C1 segment of cervical spinal cord (tissue), 14 donors: Measurements from ENCODE around the gene AHCY.
"Not testable (repeated sequence)": the region's sequence is repeated elsewhere in the genome, so short reads cannot be mapped to it uniquely, and the experiment has no call there.

Experiments
- DNase-seq, 14 donors: peaks; one replicate each; lab custom pipeline; 2025; lab: John Stamatoyannopoulos, UW

The AHCY gene

GRCh38 chr20:34260208-34260942 is 42.8 kb downstream of the AHCY start:
- DNase-seq = no peak

- DNase-seq = no peak
These were observed 46.5 kb downstream of the AHCY start for GRCh38 chr20:34256629-34257124.

DNA sequence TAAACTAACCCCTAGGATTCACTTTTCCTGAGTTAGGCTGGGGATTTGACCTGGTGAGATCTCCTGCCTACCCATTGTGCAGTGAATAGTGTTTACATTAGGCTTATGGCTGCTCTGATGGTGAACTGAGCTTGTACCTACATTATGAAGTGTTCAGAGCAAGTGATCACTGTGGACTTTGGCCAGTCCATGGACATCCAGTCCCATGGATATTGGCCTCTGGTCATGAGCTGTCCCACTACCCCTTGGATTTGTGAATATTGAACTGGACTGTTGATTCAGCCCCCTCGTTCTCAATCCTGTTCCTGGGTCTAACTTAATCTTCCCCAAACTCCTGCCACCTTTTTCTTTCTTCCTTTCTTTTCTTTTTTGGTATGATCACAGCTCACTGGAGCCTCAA is 48.2 kb downstream of the AHCY start:
- DNase-seq = no peak

DNA sequence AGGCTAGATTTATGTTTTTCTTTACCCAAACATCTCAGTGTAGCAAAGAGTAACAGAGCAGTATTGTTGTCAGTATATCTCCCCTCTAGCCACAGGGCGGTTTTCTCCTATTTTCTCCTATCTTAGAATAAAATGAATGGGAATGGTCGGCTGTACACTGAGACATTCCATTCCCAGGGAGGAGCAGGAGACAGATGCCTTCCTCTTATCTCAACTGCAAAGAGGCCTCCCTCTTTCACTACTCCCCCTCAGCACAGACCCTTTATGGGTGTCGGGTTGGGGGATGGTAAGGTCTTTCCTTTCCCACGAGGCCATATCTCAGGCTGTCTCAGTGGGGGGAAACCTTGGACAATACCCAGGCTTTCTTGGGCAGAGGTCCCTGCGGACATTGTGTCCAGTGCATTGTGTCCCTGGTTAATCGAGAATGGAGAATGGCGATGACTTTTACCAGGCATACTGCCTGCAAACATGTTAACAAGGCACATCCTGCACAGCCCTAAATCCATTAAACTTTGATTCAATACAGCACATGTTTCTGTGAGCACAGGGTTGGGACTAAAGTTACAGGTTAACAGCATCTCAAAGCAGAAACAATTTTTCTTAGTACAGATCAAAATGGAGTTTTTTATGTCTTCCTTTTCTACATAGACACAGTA is 50.6 kb downstream of the AHCY start:
- DNase-seq = not testable (repeated sequence)

DNA sequence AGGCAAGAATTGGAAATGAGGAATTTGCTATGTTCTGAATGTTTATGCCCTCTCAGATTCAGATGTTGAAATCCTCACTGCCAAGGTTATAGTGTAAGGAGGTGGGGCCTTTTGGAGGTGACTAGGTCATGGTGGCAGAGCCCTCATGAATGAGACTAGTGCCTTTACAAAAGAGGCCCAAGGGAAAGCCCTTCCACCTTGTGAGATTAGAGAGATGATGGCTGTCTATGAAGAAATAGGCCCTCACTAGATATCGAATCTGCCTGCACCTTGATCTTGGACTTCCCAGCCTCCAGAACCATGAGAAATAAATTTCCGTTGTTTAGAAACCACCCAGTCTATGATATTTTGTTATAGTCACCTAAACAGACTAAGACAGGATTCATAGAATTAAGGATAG is 51.5 kb downstream of the AHCY start:
- DNase-seq = no peak

- DNase-seq = no peak
These were observed 53.1 kb downstream of the AHCY start for GRCh38 chr20:34250005-34250404.

- DNase-seq = no peak
These were observed 53.9 kb downstream of the AHCY start for GRCh38 chr20:34249291-34249690.

GRCh38 chr20:34246126-34246626 is 57.0 kb downstream of the AHCY start:
- no peak for DNase-seq

DNA sequence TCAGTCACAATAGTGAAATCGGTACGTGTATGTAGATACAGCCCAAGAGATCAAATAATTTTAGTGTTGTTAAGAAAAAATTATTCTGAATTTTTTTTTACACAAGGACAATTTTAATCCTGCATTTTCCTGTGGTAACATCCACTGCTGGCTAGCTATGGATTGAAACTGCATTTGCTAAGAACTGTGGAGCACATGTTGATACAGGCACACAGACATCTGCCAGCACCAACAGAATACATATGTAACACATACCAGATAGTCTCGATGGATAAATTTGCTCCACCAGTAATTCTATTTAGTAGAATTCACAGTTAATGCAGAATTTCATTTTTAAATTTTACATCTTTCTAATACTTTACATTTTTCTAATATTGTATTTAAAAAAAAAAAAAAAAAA is 59.8 kb downstream of the AHCY start:
- no peak for DNase-seq

DNA sequence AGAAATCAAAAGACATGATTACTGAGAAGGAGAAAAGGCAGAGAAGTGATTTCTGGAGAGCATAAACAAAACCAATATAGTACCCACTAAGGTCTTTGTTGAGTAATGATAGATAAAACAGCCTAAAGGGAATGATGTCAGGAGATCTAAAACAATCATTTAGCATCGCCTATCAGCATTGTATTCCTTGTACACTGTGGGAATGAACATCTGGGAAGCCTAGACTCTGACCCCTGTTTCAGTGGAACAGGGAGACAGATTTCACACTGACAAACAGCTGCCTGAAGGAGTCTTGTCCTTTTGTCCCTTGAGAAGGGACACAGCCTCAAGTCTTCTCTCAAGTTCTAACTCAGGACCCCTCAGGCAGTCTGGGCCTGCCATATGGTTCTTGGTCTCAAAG is 60.3 kb downstream of the AHCY start:
- DNase-seq = no peak

- DNase-seq = not testable (repeated sequence)
These were observed 61.1 kb downstream of the AHCY start for GRCh38 chr20:34242015-34242414.

- DNase-seq = no peak
These were observed 62.2 kb downstream of the AHCY start, which contains the start of gene ASIP for GRCh38 chr20:34240693-34241615. ASIP (plus strand) TSS chr20:34241423; CDS start chr20:34260375, 18,952 bp downstream.

DNA sequence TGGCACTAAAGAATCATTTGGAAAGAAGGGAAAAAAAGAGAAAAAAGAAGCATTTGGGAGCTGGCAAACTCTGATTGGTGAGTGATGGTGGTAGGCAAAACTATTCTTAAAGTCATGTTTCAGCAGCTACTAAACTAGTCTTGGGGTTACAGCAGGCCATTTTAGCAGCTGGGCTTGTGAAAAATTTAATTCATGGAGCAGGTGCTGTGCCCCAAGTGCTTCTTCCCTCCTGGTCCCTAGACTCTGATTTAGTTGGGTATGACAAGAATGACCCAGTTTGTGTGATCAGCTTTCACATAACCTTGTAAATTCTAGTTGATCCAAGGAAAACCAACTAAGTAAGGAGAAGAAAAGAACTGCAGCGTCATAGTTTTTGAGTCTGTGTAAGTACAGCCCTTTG is 63.0 kb downstream of the AHCY start:
- no peak for DNase-seq

DNA sequence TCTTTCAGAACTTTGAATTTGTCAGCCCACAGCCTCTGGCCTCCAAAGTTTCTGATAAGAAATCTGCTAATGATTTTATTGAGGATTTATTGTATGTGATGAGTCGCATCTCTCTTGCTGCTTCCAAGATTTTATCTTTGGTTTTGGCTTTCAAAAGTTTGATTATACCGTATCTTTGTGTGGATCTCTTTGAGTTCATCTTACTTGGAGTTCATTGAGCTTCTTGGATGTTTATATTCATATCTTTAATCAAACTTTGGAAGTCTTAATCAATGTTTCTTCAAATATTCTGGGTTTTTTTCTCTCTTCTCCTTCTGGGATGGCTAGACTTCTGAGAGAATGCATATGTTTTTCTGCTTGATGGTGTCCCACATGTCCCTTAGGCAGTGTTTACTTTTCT is 65.2 kb downstream of the AHCY start:
- no peak for DNase-seq

GRCh38 chr20:34235875-34236274 is 67.3 kb downstream of the AHCY start:
- no peak for DNase-seq

GRCh38 chr20:34233687-34234086 is 69.5 kb downstream of the AHCY start:
- no peak for DNase-seq

GRCh38 chr20:34232494-34233087 is 70.6 kb downstream of the AHCY start:
- DNase-seq = no peak

GRCh38 chr20:34231634-34232033 is 71.5 kb downstream of the AHCY start:
- no peak for DNase-seq
